Measurements from ENCODE around the gene TBCK. TPM values are rescaled to one million over a fixed set of nuclear protein-coding genes. Genes with fewer than 3 reads are reported as not detected.

The TBCK gene
- total RNA-seq, 1 donor from 2014 or later = 35.7 TPM

DNA sequence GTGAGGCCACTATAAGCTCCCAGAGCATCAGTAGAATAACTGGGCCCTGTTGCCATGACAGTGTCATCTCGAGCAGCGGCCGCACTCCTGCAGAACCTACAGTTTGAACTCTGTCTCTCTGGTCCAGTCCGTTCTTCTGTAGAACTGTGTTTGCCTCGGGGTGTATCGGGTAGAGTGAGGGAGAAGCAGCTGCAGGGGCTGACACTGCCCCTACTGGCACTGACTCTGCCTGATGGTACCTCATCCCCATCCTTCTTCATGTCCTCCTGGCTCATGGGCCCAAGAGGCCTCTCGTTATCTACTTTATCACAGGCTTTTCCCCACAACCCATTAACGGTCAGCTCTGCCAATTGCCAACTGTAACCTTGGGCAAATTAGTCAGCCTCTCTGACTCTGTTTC lies 324.3 kb downstream of the TBCK start:
- Histone ChIP-seq H3K9me3 (no peaks in the 10 kb centered on the region), H3K4me1 (peaks cover 8 to 12% of the 10 kb centered on the region in 2 donors), H3K36me3 (no peaks in the 10 kb centered on the region), H3K27me3 (no peaks in the 10 kb centered on the region), H3K27ac (peak overlapping the region; percentile 74 to 79), H3K4me3 (no peak overlapping the region)
- TF ChIP-seq, protein P1, sequence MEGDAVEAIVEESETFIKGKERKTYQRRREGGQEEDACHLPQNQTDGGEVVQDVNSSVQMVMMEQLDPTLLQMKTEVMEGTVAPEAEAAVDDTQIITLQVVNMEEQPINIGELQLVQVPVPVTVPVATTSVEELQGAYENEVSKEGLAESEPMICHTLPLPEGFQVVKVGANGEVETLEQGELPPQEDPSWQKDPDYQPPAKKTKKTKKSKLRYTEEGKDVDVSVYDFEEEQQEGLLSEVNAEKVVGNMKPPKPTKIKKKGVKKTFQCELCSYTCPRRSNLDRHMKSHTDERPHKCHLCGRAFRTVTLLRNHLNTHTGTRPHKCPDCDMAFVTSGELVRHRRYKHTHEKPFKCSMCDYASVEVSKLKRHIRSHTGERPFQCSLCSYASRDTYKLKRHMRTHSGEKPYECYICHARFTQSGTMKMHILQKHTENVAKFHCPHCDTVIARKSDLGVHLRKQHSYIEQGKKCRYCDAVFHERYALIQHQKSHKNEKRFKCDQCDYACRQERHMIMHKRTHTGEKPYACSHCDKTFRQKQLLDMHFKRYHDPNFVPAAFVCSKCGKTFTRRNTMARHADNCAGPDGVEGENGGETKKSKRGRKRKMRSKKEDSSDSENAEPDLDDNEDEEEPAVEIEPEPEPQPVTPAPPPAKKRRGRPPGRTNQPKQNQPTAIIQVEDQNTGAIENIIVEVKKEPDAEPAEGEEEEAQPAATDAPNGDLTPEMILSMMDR (IDR thresholded peaks at IDR 0.05) = no peak
- DNase-seq (ENCODE audit: low spot score in 2 of 2) = no peak
- intact Hi-C loops (cut with DNase I) = loop anchor here (5.0 kb wide), 1 partner anchor 41 kb away; no protein-coding TSS in a partner anchor

Other genes starting within 250 kb of the TBCK start
- 14.9 TPM for gene AIMP1, start 341 bp upstream of the TBCK start, total RNA-seq
- not detected for gene GIMD1, start 52.6 kb upstream of the TBCK start, total RNA-seq

Measured in ascending aorta (tissue), 2 donors.